Keratinocyte (primary cell): ENCODE data around the gene PSMB2.

ENCODE experiments used
- EZH2 ChIP-seq: IDR thresholded peaks from one replicate; pipeline ENCODE4 v1.6.1; 2012; ENCODE audit warnings: inconsistent platforms, mild to moderate bottlenecking, low read length, moderate library complexity
- TF ChIP-seq, protein P1 (sequence below), 3 experiments: IDR thresholded peaks in 1 of 3; conservative IDR thresholded peaks in 1 of 3; optimal IDR thresholded peaks in 1 of 3; 2 replicates in 2 of 3; 3 replicates in 1 of 3; pipeline versions ENCODE3 to v1.5.1; 2011; ENCODE audit warnings: low read length in 3 of 3, mild to moderate bottlenecking in 3 of 3, moderate library complexity in 2 of 3, control low read depth in 1 of 3, inconsistent platforms in 1 of 3; ENCODE audit not compliant: insufficient read depth in 2 of 3; ENCODE audit errors: extremely low read depth in 1 of 3

DNA sequence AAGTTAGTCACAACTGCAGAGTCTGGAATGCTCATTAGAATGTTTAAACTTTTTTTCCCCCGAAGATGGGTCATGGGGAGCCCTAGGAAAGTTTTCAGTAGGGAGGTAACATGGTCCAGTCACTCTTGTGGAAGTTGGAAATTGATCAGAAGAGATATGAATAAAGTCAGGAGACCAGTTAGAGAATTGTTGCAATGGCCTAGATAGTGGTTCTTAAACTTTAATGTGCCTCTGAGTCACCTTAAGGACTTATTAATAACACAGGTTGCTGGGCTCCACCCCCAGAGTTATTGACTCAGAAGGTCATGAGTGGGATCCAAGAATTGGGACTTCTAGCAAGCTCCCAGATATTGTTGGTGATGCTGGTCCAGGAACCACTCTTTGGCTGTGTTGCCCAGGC, 71.4 kb downstream of the PSMB2 start:
- TF ChIP-seq, protein P1, sequence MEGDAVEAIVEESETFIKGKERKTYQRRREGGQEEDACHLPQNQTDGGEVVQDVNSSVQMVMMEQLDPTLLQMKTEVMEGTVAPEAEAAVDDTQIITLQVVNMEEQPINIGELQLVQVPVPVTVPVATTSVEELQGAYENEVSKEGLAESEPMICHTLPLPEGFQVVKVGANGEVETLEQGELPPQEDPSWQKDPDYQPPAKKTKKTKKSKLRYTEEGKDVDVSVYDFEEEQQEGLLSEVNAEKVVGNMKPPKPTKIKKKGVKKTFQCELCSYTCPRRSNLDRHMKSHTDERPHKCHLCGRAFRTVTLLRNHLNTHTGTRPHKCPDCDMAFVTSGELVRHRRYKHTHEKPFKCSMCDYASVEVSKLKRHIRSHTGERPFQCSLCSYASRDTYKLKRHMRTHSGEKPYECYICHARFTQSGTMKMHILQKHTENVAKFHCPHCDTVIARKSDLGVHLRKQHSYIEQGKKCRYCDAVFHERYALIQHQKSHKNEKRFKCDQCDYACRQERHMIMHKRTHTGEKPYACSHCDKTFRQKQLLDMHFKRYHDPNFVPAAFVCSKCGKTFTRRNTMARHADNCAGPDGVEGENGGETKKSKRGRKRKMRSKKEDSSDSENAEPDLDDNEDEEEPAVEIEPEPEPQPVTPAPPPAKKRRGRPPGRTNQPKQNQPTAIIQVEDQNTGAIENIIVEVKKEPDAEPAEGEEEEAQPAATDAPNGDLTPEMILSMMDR (optimal IDR thresholded peaks at IDR 0.05 in 1 of 3, IDR thresholded peaks at IDR 0.05 in 1 of 3, conservative IDR thresholded peaks at IDR 0.05 in 1 of 3; ENCODE audit: extremely low read depth in 1 of 3, insufficient read depth in 2 of 3, low read length in 3 of 3), result no peak
- no peak for TF ChIP-seq EZH2
